PC-3 (cell line): Measurements from ENCODE around the gene TOX3. TPM values are rescaled to one million over a fixed set of nuclear protein-coding genes. Genes with fewer than 3 reads are reported as not detected.

Experiments used
- ATAC-seq: fragments of 200-7000 bp; cut with Tn5 transposase; 2 replicates; pipeline ENCODE4 v1.9.1; 2020; ENCODE audit warnings: mild to moderate bottlenecking, moderate library complexity
- BruUV-seq: library from RNA; stranded (reverse); fragments of 400-500 nt; replicated peaks from 2 replicates; lab custom pipeline; 2021; lab: Mats Ljungman, UMichigan
- CTCF ChIA-PET: fragments of 300-600 bp; sonication (Branson Sonifier 250); formaldehyde crosslinking; loops from one replicate; lab custom pipeline; 2022; ENCODE audit warnings: antibody characterized with exemption; lab: Charles Lee
- POLR2A ChIA-PET: fragments of 300-600 bp; sonication (Branson Sonifier 250); formaldehyde crosslinking; loops from one replicate; lab custom pipeline; 2022; ENCODE audit warnings: antibody characterized with exemption; ENCODE audit not compliant: unreplicated experiment; lab: Charles Lee
- DNase-seq: peaks from one replicate; pipeline ENCODE4 v3.0.0-alpha.2; 2015
- H2AFZ ChIP-seq: fragments of 300-600 bp; sonication (generic); 2 replicates; pipeline ENCODE4 v1.6.0; 2016; ENCODE audit warnings: antibody characterized with exemption, low read length
- H3F3A ChIP-seq: fragments of 300-600 bp; sonication (generic); one replicate; pipeline ENCODE4 v1.6.0; 2017; ENCODE audit warnings: antibody characterized with exemption, low read length, control low read depth, mild to moderate bottlenecking; ENCODE audit not compliant: unreplicated experiment
- H3K27ac ChIP-seq: fragments of 300-600 bp; sonication (generic); 2 replicates; pipeline ENCODE4 v1.5.1; 2016; ENCODE audit warnings: mild to moderate bottlenecking, low read length
- H3K27me3 ChIP-seq: fragments of 300-600 bp; sonication (generic); 2 replicates; pipeline ENCODE4 v1.6.1; 2016; ENCODE audit warnings: low read length, mixed read lengths
- H3K36me3 ChIP-seq: fragments of 300-600 bp; sonication (generic); 2 replicates; pipeline ENCODE4 v1.6.1; 2016; ENCODE audit warnings: low read depth, mixed run types, low read length, mixed read lengths
- H3K4me1 ChIP-seq: fragments of 300-600 bp; sonication (generic); 2 replicates; pipeline ENCODE4 v1.5.1; 2016; ENCODE audit warnings: low read length; ENCODE audit not compliant: insufficient read depth
- H3K4me2 ChIP-seq: fragments of 300-600 bp; sonication (generic); 2 replicates; pipeline ENCODE4 v1.6.0; 2016; ENCODE audit warnings: low read length
- H3K4me3 ChIP-seq: fragments of 300-600 bp; sonication (generic); 2 replicates; pipeline ENCODE4 v1.5.1; 2016; ENCODE audit warnings: mild to moderate bottlenecking, low read length, mixed read lengths
- H3K79me2 ChIP-seq: fragments of 300-600 bp; sonication (generic); 2 replicates; pipeline ENCODE4 v1.6.1; 2017; ENCODE audit warnings: low read length, mixed read lengths
- H3K9ac ChIP-seq: fragments of 300-600 bp; sonication (generic); 2 replicates; pipeline ENCODE4 v1.6.0; 2016; ENCODE audit warnings: mild to moderate bottlenecking, low read length
- H3K9me2 ChIP-seq: fragments of 300-600 bp; sonication (generic); replicated peaks from 2 replicates; pipeline ENCODE4 v1.6.1; 2016; ENCODE audit warnings: mixed run types, low read length, mixed read lengths
- H3K9me3 ChIP-seq: fragments of 300-600 bp; sonication (generic); 2 replicates; pipeline ENCODE4 v1.6.1; 2016; ENCODE audit warnings: low read length, mixed read lengths
- H4K20me1 ChIP-seq: fragments of 300-600 bp; sonication (generic); 2 replicates; pipeline ENCODE4 v1.6.1; 2016; ENCODE audit warnings: low read length, mixed read lengths
- EZH2 ChIP-seq: fragments of 300-600 bp; sonication (generic); IDR thresholded peaks from one replicate; pipeline ENCODE4 v1.6.1; 2017; ENCODE audit warnings: antibody characterized with exemption, mild to moderate bottlenecking, low read length; ENCODE audit not compliant: unreplicated experiment
- EZH2phosphoT487 ChIP-seq: fragments of 300-600 bp; sonication (generic); IDR thresholded peaks from 2 replicates; pipeline ENCODE4 v1.6.1; 2018; ENCODE audit warnings: mild to moderate bottlenecking, antibody characterized with exemption, low read length, borderline replicate concordance
- intact Hi-C: fragments of 100-400 bp; cut with micrococcal nuclease; formaldehyde crosslinking; loops from 2 replicates; pipeline ENCODE4 v1.9.0; 2023
- total RNA-seq: library from RNA; depleted of rRNA; stranded (reverse); fragments of >200 nt; gene quantifications from 2 replicates; pipeline ENCODE4 v1.2.3, GENCODE V29; 2014
- TF ChIP-seq, protein P1 (sequence below): fragments of 300-600 bp; sonication (generic); conservative IDR thresholded peaks from 2 replicates; pipeline ENCODE4 v1.5.1; 2017; ENCODE audit warnings: antibody characterized with exemption, low read depth, mild to moderate bottlenecking, low read length

The TOX3 gene
- total RNA-seq, 1 experiment from 2014 or later = not detected

DNA sequence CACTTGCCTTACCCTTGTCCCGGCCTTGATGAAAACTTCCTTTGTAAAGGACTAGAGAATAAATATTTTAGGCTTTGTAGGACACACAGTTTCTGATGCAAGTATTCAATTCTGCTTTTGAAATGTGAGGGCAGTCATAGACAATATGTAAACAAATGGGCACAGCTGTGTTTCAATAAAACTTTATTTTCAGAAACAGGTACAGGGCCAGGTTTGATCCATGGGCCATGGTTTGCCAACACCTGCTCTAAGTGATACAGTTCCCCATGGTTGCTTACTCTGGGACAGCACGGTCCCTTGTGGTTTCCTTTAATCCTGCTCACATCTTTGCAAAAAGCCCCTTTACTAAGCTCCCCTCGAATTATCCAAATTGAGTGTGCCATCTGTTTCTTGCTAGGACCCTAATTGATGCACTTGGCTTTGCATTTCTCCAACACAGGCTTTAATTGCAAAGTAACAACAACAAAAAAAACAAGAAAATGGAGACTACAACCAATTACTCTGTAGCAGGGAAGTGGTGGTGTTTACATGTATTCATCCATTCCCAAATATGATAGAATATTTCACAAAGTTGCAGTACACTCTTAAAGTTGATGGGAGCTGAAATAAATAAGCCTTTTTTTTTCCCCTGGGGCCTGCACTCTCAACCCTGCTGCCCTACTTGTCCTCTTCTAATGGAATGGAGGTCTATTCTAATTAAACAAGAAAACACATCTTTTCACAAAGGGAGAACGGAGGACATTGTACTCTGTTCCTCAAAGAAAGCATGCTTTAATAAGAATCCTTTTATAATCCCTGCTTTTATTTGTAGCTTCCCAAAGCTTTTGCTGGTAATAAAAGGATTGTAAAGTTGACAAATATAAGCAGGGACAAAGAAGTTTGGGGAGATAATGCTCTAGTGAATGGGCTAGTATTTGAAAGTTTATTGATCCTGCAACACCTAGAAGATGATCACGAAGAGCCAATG, 37.7 kb upstream of the TOX3 start:
- CTCF ChIA-PET = no interaction called here

DNA sequence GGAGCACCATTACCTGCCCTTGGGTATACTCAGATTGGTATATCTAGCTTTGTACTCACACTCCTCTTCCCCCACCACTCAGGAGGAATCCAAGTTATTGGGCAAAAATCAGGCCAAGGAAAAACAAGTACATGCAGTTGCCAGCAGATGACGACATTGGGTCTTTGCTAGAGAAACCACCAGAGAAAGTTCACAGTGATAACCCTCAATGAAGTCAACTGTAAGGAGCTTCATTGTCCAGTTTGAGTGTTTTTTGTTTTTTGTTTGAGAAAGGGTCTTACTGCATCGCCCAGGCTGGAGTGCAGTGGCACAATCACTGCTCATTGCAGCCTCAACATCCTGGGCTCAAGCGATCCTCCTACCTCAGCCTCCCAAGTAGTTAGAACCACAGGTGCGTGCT, 34.6 kb upstream of the TOX3 start:
- H3K27ac ChIP-seq = no peak overlapping the region
- no peak overlapping the region for H3K4me2 ChIP-seq
- no peaks in the 10 kb centered on the region for H3K79me2 ChIP-seq
- no peaks in the 10 kb centered on the region for H3K9me3 ChIP-seq
- DNase-seq = no peak
- no peak overlapping the region for H3K4me3 ChIP-seq
- H3K9me2 ChIP-seq = no peaks in the 10 kb centered on the region
- no peaks in the 10 kb centered on the region for H3K27me3 ChIP-seq
- intact Hi-C loops = no loop called here
- no peaks in the 10 kb centered on the region for H3K4me1 ChIP-seq
- CTCF ChIA-PET = no interaction called here
- H3K9ac ChIP-seq = no peak overlapping the region
- no peaks in the 10 kb centered on the region for H3F3A ChIP-seq
- no peak for TF ChIP-seq EZH2
- no peak for ATAC-seq
- POLR2A ChIA-PET = no interaction called here
- no peaks in the 10 kb centered on the region for H4K20me1 ChIP-seq
- no peak overlapping the region for H2AFZ ChIP-seq
- H3K36me3 ChIP-seq = no peaks in the 10 kb centered on the region
- no TSS peak for BruUV-seq

More for the DNA sequence above, 37.7 kb upstream of the TOX3 start:
- Histone ChIP-seq H3K27me3 (no peaks in the 10 kb centered on the region), H3K4me1 (no peaks in the 10 kb centered on the region), H3F3A (no peaks in the 10 kb centered on the region), H4K20me1 (no peaks in the 10 kb centered on the region), H3K27ac (no peak overlapping the region), H3K9ac (no peak overlapping the region), H3K4me2 (no peak overlapping the region), H3K9me3 (no peaks in the 10 kb centered on the region), H3K79me2 (no peaks in the 10 kb centered on the region), H3K36me3 (no peaks in the 10 kb centered on the region), H2AFZ (no peak overlapping the region), H3K4me3 (no peak overlapping the region), H3K9me2 (no peaks in the 10 kb centered on the region)
- no peak for ATAC-seq
- POLR2A ChIA-PET = no interaction called here
- TF ChIP-seq, protein P1, sequence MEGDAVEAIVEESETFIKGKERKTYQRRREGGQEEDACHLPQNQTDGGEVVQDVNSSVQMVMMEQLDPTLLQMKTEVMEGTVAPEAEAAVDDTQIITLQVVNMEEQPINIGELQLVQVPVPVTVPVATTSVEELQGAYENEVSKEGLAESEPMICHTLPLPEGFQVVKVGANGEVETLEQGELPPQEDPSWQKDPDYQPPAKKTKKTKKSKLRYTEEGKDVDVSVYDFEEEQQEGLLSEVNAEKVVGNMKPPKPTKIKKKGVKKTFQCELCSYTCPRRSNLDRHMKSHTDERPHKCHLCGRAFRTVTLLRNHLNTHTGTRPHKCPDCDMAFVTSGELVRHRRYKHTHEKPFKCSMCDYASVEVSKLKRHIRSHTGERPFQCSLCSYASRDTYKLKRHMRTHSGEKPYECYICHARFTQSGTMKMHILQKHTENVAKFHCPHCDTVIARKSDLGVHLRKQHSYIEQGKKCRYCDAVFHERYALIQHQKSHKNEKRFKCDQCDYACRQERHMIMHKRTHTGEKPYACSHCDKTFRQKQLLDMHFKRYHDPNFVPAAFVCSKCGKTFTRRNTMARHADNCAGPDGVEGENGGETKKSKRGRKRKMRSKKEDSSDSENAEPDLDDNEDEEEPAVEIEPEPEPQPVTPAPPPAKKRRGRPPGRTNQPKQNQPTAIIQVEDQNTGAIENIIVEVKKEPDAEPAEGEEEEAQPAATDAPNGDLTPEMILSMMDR = no peak
- no peak for DNase-seq
- no TSS peak for BruUV-seq
- intact Hi-C loops = no loop called here

DNA sequence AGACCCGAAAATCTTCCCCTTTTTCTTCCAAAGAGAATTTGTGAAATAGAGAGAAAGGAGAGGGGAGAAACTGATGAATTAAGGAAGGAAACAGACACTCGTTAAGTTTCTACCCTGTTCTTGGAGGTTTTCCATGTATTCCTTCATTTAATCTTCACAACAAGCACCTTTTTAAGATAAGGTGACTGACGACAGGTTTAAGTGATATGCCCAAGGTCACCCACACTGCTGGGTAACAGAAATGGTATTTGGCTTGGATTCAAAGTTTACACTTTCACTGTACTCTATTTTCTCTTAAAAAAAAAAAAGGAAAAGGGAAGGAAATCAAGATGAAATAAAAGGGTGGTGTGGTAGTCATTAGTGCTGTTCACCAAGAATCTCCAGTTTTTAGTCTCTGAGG, 33.5 kb upstream of the TOX3 start:
- Histone ChIP-seq H3K27ac (no peak overlapping the region), H3K4me2 (no peak overlapping the region), H3K9me3 (no peaks in the 10 kb centered on the region), H3K36me3 (no peaks in the 10 kb centered on the region), H2AFZ (no peak overlapping the region), H4K20me1 (no peaks in the 10 kb centered on the region), H3K4me1 (no peaks in the 10 kb centered on the region), H3K79me2 (no peaks in the 10 kb centered on the region), H3K27me3 (no peaks in the 10 kb centered on the region), H3K4me3 (no peak overlapping the region), H3K9me2 (no peaks in the 10 kb centered on the region), H3F3A (no peaks in the 10 kb centered on the region), H3K9ac (no peak overlapping the region)
- DNase-seq (no peak), ATAC-seq (no peak)
- BruUV-seq = no TSS peak
- CTCF ChIA-PET = no interaction called here
- TF ChIP-seq EZH2phosphoT487 (no peak), EZH2 (no peak)
- TF ChIP-seq, protein P1 = no peak
- POLR2A ChIA-PET = no interaction called here
- intact Hi-C loops = no loop called here
